HG02973 (cell line): Measurements from ENCODE around the gene LARGE1.

Experiments
- ATAC-seq: cut with Tn5 transposase; IDR thresholded peaks from one replicate; pipeline ENCODE4 v1.9.1; 2021; ENCODE audit warnings: moderate library complexity; ENCODE audit not compliant: unreplicated experiment

Gene LARGE1

GRCh38 chr22:33785283-33785968, 134.8 kb downstream of the LARGE1 start:
- ATAC-seq: no peak

GRCh38 chr22:33781411-33781810, 138.9 kb downstream of the LARGE1 start:
- no peak for ATAC-seq

- ATAC-seq: no peak
These were observed 139.6 kb downstream of the LARGE1 start for GRCh38 chr22:33780531-33781136.

- ATAC-seq: no peak
These were observed 141.0 kb downstream of the LARGE1 start for GRCh38 chr22:33779243-33779642.

GRCh38 chr22:33776491-33776890, 143.8 kb downstream of the LARGE1 start:
- no peak for ATAC-seq

- ATAC-seq: no peak
These were observed 145.5 kb downstream of the LARGE1 start for GRCh38 chr22:33774781-33775180.

- no peak for ATAC-seq
These were observed 147.5 kb downstream of the LARGE1 start for GRCh38 chr22:33772745-33773144.

- ATAC-seq: no peak
These were observed 149.1 kb downstream of the LARGE1 start for GRCh38 chr22:33771136-33771535.

GRCh38 chr22:33770723-33771122, 149.6 kb downstream of the LARGE1 start:
- no peak for ATAC-seq

- no peak for ATAC-seq
These were observed 154.2 kb downstream of the LARGE1 start for GRCh38 chr22:33766091-33766490.

GRCh38 chr22:33758961-33759360, 161.3 kb downstream of the LARGE1 start:
- ATAC-seq: no peak

- no peak for ATAC-seq
These were observed 162.3 kb downstream of the LARGE1 start for GRCh38 chr22:33757802-33758483.

GRCh38 chr22:33757041-33757801, 163.1 kb downstream of the LARGE1 start:
- ATAC-seq: no peak

GRCh38 chr22:33756508-33756949, 163.7 kb downstream of the LARGE1 start:
- ATAC-seq: no peak

GRCh38 chr22:33748714-33749113, 171.6 kb downstream of the LARGE1 start:
- ATAC-seq: no peak

- no peak for ATAC-seq
These were observed 172.6 kb downstream of the LARGE1 start for GRCh38 chr22:33747576-33748180.

- no peak for ATAC-seq
These were observed 173.2 kb downstream of the LARGE1 start for GRCh38 chr22:33747029-33747428.

GRCh38 chr22:33746501-33746928, 173.8 kb downstream of the LARGE1 start:
- no peak for ATAC-seq

- no peak for ATAC-seq
These were observed 174.8 kb downstream of the LARGE1 start for GRCh38 chr22:33745501-33745900.

- ATAC-seq: no peak
These were observed 176.5 kb downstream of the LARGE1 start for GRCh38 chr22:33743756-33744155.

- ATAC-seq: no peak
These were observed 179.3 kb downstream of the LARGE1 start for GRCh38 chr22:33741025-33741424.
